Measurements from ENCODE around the gene KCNK1. TPM values are rescaled to one million over a fixed set of nuclear protein-coding genes. Genes with fewer than 3 reads are reported as not detected.

The KCNK1 gene
- total RNA-seq, 2 experiments from 2014 or later, result not detected

GRCh38 chr1:233584931-233585330 is 29.0 kb upstream of the KCNK1 start:
- no peak overlapping the region for H3K4me3 Mint-ChIP-seq
- no peaks in the 10 kb centered on the region for H3K36me3 Mint-ChIP-seq (ENCODE audit: low read depth)
- intact Hi-C loops (cut with micrococcal nuclease), result no loop called here
- H3K4me1 Mint-ChIP-seq (ENCODE audit: low read depth), result no peaks in the 10 kb centered on the region
- DNase-seq (no peak), ATAC-seq (no peak)
- peaks cover 8% of the 10 kb centered on the region for H3K27me3 Mint-ChIP-seq
- no peak overlapping the region for H3K27ac Mint-ChIP-seq
- TF ChIP-seq, protein P1, sequence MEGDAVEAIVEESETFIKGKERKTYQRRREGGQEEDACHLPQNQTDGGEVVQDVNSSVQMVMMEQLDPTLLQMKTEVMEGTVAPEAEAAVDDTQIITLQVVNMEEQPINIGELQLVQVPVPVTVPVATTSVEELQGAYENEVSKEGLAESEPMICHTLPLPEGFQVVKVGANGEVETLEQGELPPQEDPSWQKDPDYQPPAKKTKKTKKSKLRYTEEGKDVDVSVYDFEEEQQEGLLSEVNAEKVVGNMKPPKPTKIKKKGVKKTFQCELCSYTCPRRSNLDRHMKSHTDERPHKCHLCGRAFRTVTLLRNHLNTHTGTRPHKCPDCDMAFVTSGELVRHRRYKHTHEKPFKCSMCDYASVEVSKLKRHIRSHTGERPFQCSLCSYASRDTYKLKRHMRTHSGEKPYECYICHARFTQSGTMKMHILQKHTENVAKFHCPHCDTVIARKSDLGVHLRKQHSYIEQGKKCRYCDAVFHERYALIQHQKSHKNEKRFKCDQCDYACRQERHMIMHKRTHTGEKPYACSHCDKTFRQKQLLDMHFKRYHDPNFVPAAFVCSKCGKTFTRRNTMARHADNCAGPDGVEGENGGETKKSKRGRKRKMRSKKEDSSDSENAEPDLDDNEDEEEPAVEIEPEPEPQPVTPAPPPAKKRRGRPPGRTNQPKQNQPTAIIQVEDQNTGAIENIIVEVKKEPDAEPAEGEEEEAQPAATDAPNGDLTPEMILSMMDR (IDR thresholded peaks at IDR 0.05), result no peak
- ChIA-PET CTCF (no interaction called here), POLR2A (no interaction called here)
- H3K9me3 Mint-ChIP-seq, result peaks cover 3% of the 10 kb centered on the region

- H3K4me3 Mint-ChIP-seq, result no peak overlapping the region
- no peaks in the 10 kb centered on the region for H3K36me3 Mint-ChIP-seq (ENCODE audit: low read depth)
- TF ChIP-seq, protein P1 (IDR thresholded peaks at IDR 0.05), result no peak
- ChIA-PET POLR2A (no interaction called here), CTCF (no interaction called here)
- no peak for DNase-seq
- no peak overlapping the region for H3K27ac Mint-ChIP-seq
- intact Hi-C loops (cut with micrococcal nuclease), result no loop called here
- no peak for ATAC-seq
- H3K9me3 Mint-ChIP-seq, result peaks cover 3% of the 10 kb centered on the region
- no peaks in the 10 kb centered on the region for H3K4me1 Mint-ChIP-seq (ENCODE audit: low read depth)
- peaks cover 9% of the 10 kb centered on the region for H3K27me3 Mint-ChIP-seq
Measured at GRCh38 chr1:233586301-233586700, 27.6 kb upstream of the KCNK1 start.

- intact Hi-C loops (cut with micrococcal nuclease), result no loop called here
- Mint-ChIP-seq H3K27ac (no peak overlapping the region), H3K27me3 (peaks cover 9% of the 10 kb centered on the region), H3K36me3 (ENCODE audit: low read depth) (no peaks in the 10 kb centered on the region), H3K9me3 (peaks cover 3% of the 10 kb centered on the region), H3K4me3 (no peak overlapping the region), H3K4me1 (ENCODE audit: low read depth) (no peaks in the 10 kb centered on the region)
- POLR2A ChIA-PET, result no interaction called here
- DNase-seq, result no peak
- TF ChIP-seq, protein P1 (IDR thresholded peaks at IDR 0.05), result no peak
- ATAC-seq, result no peak
- CTCF ChIA-PET, result no interaction called here
Measured at GRCh38 chr1:233587196-233587595, 26.7 kb upstream of the KCNK1 start.

GRCh38 chr1:233587958-233588799 is 25.7 kb upstream of the KCNK1 start:
- TF ChIP-seq, protein P1 (IDR thresholded peaks at IDR 0.05), result no peak
- ATAC-seq, result no peak
- POLR2A ChIA-PET, result no interaction called here

GRCh38 chr1:233597489-233597901 is 16.4 kb upstream of the KCNK1 start:
- Mint-ChIP-seq H3K4me1 (ENCODE audit: low read depth) (peaks cover 11% of the 10 kb centered on the region), H3K27ac (no peak overlapping the region), H3K4me3 (no peak overlapping the region), H3K9me3 (no peaks in the 10 kb centered on the region), H3K36me3 (ENCODE audit: low read depth) (no peaks in the 10 kb centered on the region), H3K27me3 (peaks cover 14% of the 10 kb centered on the region)
- DNase-seq (no peak), ATAC-seq (peak; percentile 27)
- TF ChIP-seq, protein P1 (IDR thresholded peaks at IDR 0.05), result no peak
- ChIA-PET POLR2A (no interaction called here), CTCF (interaction anchor here (0.8 kb wide), 1 partner anchor 292 kb away, joined by 3 read pairs; no protein-coding TSS in a partner anchor)
- intact Hi-C loops (cut with micrococcal nuclease), result no loop called here

More at GRCh38 chr1:233587958-233588799, 25.7 kb upstream of the KCNK1 start:
- peaks cover 9% of the 10 kb centered on the region for H3K27me3 Mint-ChIP-seq
- H3K27ac Mint-ChIP-seq, result no peak overlapping the region
- no peak overlapping the region for H3K4me3 Mint-ChIP-seq
- no peaks in the 10 kb centered on the region for H3K36me3 Mint-ChIP-seq (ENCODE audit: low read depth)
- DNase-seq, result no peak
- H3K4me1 Mint-ChIP-seq (ENCODE audit: low read depth), result no peaks in the 10 kb centered on the region
- peaks cover 3% of the 10 kb centered on the region for H3K9me3 Mint-ChIP-seq
- CTCF ChIA-PET, result no interaction called here
- intact Hi-C loops (cut with micrococcal nuclease), result no loop called here

Measured in activated CD8-positive, alpha-beta T cell treated with anti-CD3 and anti-CD28 coated beads for 36 hours (primary cell).